AG09319 (cell line): Measurements from ENCODE around the gene PDE4D.

ENCODE experiments used
- DNase-seq: peaks from one replicate; pipeline ENCODE4 v3.0.0-alpha.2; 2010; ENCODE audit warnings: low read depth; ENCODE audit errors: extremely low read depth
- TF ChIP-seq, protein P1 (sequence below): IDR thresholded peaks from 2 replicates; pipeline ENCODE4 v1.5.1; 2011; ENCODE audit warnings: low read depth, mild to moderate bottlenecking, inconsistent platforms, low read length, moderate library complexity

Gene PDE4D

DNA sequence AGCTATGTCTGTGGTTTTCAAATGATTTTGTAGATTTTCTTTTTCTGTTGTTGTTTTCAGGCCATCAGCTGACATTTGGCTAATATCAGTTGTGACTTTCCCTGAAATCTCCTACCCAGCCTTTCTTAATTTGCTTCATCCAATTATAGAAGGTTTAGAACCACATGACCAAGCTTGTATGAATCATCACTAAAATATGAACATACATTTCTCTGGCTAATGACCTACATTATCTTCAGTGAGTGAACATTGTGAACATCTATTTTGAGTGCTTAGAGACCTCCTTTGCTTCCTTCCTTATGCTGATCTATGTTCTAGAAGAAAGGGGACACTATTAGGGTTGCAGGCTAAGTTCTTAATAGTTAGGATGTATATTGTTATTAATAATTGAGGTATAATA is 778.2 kb downstream of the PDE4D start:
- no peak for DNase-seq
- TF ChIP-seq, protein P1, sequence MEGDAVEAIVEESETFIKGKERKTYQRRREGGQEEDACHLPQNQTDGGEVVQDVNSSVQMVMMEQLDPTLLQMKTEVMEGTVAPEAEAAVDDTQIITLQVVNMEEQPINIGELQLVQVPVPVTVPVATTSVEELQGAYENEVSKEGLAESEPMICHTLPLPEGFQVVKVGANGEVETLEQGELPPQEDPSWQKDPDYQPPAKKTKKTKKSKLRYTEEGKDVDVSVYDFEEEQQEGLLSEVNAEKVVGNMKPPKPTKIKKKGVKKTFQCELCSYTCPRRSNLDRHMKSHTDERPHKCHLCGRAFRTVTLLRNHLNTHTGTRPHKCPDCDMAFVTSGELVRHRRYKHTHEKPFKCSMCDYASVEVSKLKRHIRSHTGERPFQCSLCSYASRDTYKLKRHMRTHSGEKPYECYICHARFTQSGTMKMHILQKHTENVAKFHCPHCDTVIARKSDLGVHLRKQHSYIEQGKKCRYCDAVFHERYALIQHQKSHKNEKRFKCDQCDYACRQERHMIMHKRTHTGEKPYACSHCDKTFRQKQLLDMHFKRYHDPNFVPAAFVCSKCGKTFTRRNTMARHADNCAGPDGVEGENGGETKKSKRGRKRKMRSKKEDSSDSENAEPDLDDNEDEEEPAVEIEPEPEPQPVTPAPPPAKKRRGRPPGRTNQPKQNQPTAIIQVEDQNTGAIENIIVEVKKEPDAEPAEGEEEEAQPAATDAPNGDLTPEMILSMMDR, result no peak

GRCh38 chr5:59109383-59109782 is 784.1 kb downstream of the PDE4D start:
- TF ChIP-seq, protein P1, result no peak
- DNase-seq, result no peak

DNA sequence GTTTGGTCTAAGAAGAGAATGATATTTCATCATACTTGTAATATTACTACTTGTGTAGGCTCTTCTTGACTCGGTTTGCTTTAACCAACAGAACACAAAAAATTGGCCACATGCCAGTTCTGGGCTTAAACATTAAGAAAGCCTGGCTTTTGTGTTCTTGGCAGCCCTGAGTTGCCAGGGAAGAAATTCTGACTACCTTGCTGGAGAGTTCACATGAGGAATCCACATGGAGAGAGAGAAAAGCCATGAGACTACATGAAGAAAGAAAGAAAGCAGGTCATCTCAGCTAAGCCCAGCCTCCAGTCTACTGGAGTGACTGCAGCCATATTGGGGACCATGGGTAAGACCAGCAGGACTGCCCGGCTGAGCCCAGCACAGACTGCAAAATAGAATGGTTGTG is 785.8 kb downstream of the PDE4D start:
- TF ChIP-seq, protein P1, result no peak
- no peak for DNase-seq

GRCh38 chr5:59104400-59105127 is 789.0 kb downstream of the PDE4D start:
- TF ChIP-seq, protein P1, result no peak
- no peak for DNase-seq

- DNase-seq, result no peak
- TF ChIP-seq, protein P1, result no peak
Observed at GRCh38 chr5:59103303-59103702, 790.2 kb downstream of the PDE4D start.

GRCh38 chr5:59102437-59102836 is 791.1 kb downstream of the PDE4D start:
- DNase-seq, result no peak

GRCh38 chr5:59100875-59101274 is 792.7 kb downstream of the PDE4D start:
- no peak for DNase-seq
- TF ChIP-seq, protein P1, result no peak

More at GRCh38 chr5:59102437-59102836, 791.1 kb downstream of the PDE4D start:
- TF ChIP-seq, protein P1, result no peak
